DMS153 (cell line): ENCODE results near the gene YTHDC2.

Experiments
- DNase-seq: peaks from one replicate; lab custom pipeline; 2025; lab: John Stamatoyannopoulos, UW

Gene YTHDC2

DNA sequence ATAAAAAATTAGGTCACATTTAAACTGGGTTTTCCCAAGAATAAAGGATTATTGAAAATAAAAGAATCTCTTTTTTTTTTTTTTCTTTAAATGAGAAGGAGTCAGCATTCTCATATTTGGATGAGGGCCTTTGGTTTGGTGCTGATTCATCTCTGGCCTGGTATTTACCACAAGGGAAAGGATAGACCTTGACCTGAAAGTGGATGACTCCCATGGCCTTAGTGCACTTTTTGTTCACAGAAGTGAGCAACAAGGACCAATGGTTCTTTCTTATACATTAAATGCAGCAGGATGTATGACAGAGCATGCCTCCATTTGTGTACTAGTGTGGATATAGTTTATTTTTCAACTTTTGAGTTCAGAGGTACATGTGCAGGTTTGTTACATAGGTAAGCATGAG is 6.9 kb downstream of the YTHDC2 start:
- DNase-seq = no peak

DNA sequence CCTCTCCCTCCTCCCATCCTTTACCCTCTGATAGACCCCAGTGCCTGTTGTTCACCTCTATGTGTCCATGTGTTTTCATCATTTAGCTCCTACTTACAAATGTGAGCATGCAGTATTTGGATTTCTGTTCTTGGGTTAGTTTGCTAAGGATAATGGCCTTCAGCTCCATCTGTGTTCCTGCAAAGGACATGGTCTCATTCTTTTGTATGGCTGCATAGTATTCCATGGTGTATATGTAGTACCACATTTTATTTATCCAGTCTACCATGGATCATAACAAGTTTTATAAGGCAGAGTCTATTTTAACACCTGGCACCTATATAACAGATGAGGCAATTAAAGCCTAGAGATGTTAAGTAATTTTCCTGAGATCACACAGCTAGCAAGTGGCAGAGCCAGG is 7.4 kb downstream of the YTHDC2 start:
- DNase-seq = no peak

- no peak for DNase-seq
Measured at GRCh38 chr5:113523168-113523567, 9.7 kb downstream of the YTHDC2 start.

DNA sequence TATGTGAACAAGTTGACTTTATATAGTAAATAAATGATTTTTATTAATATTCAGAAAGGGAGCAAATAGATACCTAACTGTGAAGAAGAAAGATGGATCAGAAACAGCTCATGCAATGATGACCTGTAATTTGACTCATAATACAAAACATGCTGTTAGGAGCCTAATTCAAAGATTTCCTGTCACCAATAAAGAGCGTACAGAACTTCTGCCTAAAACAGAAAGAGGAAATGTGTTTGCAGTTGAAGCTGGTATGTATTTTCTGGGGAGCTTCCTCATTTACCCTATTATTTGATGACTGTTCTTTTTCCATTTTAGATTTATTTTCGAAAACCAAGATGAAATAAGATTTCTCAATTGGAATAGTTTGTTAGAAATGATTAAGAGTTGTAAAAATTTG is 11.4 kb downstream of the YTHDC2 start:
- no peak for DNase-seq

DNA sequence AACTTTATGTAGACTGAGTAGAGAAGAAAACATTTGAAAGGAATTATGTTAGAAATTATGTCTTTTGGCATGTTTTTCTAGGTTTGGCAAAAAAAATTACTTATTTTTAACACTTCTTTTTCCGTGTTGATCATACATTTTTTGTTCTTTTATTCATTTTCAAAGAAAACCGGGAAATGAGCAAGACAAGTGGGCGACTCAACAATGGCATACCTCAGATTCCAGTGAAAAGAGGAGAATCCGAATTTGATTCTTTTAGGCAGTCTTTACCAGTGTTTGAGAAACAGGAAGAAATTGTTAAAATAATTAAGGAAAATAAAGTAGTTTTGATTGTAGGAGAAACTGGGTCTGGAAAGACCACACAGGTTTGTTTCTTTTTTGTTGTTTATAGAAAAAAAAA is 12.9 kb downstream of the YTHDC2 start:
- DNase-seq = no peak

GRCh38 chr5:113527746-113528145 is 14.3 kb downstream of the YTHDC2 start:
- DNase-seq = no peak

- DNase-seq = no peak
Measured at GRCh38 chr5:113531481-113532159, 18.1 kb downstream of the YTHDC2 start.

GRCh38 chr5:113538313-113538712 is 24.8 kb downstream of the YTHDC2 start:
- no peak for DNase-seq

- DNase-seq = no peak
Measured at GRCh38 chr5:113546703-113547183, 33.2 kb downstream of the YTHDC2 start.

DNA sequence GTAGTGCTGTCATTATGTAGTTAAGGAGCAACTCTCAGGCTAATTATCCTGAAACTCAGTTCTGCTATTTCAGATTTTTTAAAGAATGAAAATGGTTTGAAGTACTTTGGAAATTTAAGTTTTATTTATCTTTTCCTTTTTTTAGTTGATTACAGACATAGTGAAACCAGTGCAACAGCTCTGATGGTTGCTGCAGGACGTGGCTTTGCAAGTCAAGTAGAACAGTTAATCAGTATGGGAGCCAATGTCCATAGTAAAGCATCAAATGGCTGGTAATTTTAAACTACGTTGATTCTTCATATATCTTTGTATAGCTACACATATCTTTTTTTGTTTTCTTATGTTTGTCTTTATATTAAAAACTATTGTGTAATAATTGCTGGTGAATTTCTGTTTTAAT is 34.9 kb downstream of the YTHDC2 start:
- DNase-seq = no peak

- no peak for DNase-seq
Measured at GRCh38 chr5:113552137-113552536, 38.6 kb downstream of the YTHDC2 start.

- no peak for DNase-seq
Measured at GRCh38 chr5:113552620-113553019, 39.1 kb downstream of the YTHDC2 start.

DNA sequence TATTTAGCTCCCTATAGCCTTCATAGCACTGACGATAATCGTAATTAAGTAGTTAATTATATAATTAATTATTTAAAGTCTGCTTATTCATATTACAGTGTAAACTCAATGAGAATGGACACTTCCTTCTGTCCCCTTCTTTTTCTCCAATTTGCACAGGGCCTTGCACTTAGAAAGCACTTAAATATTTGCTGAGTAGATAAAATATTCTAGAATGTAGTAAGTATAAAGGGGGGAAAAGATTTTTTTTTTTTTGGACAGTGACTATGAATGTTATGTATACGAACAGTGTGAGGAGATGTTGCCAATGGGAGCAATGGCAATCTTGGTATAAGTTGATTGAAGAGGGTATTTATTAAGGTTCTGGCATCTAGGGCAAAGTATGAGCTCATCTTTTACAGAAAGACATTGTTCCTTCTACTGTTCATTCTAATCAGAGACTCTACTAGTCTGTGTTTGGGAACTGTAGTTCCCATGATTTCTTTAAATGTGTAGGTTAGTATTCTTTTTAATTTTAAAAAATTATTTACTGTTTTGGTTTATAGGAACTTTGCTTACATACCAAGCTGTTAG is 49.4 kb downstream of the YTHDC2 start:
- DNase-seq = no peak

- DNase-seq = no peak
Measured at GRCh38 chr5:113569396-113569795, 55.9 kb downstream of the YTHDC2 start.

DNA sequence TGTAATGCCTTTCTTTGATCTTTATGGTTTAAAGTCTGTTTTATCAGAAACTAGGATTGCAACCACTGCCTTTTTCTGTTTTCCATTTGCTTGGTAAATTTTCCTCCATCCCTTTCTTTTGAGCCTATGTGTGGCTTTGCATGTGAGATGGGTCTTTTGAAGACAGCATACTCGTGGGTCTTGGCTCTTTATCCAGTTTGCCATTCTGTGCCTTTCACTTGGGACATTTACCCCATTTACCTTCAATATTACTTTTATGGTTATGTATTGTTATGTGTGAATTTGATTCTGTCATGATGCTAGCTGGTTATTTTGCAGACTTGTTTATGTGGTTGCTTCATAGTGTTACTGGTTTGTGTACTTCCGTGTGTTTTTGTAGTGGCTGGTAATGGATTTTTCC is 59.2 kb downstream of the YTHDC2 start:
- DNase-seq = no peak

- no peak for DNase-seq
Measured at GRCh38 chr5:113574417-113574816, 60.9 kb downstream of the YTHDC2 start.

DNA sequence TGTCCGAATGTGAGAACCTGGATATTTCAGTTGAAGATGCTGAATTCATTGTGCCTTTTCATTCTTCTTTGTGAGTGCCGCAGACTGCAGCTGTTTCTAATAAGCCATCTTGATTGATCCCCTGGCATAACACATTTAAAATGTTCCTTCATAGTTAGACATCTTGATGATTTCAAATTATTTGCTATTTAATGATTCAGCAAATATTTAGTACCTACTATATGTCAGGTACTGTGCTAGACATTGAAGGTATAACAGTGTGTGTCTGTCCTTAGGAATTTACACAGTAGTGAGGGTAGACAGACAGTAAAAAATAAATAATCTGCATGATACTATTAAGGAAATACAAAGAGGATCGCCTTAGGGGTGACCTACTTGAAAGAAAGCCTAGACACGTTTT is 61.6 kb downstream of the YTHDC2 start:
- no peak for DNase-seq

- no peak for DNase-seq
Measured at GRCh38 chr5:113578091-113578490, 64.6 kb downstream of the YTHDC2 start.

- DNase-seq = no peak
Measured at GRCh38 chr5:113581388-113581787, 67.9 kb downstream of the YTHDC2 start.

GRCh38 chr5:113598150-113598549 is 84.7 kb downstream of the YTHDC2 start:
- no peak for DNase-seq

DNA sequence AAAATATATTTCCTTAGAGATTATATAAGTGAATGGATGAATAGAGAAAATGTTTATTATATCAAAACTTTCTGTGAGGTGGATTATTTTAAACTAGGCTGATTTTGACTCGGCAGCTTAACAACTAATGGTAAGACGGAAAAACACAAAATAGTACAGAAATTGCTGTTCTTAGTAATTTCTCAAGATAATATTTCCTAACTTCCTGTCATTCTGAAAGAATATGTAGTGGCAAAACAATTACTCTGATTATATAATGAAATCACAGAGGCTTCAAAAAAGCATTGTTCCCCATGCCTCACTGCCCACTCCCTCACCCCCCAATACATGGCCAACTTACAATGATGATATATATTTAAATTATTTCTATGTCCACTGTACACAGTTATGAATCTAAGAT is 85.4 kb downstream of the YTHDC2 start:
- no peak for DNase-seq

- DNase-seq = no peak
Measured at GRCh38 chr5:113600255-113600905, 86.9 kb downstream of the YTHDC2 start.

GRCh38 chr5:113601423-113601822 is 87.9 kb downstream of the YTHDC2 start:
- DNase-seq = no peak
